Activated naive CD4-positive, alpha-beta T cell (primary cell): ENCODE results near the gene SLC12A7.
"Not testable (repeated sequence)": the region's sequence is repeated elsewhere in the genome, so short reads cannot be mapped to it uniquely, and the experiment has no call there.

ENCODE experiments used
- DNase-seq, 4 experiments: peaks; one replicate each; lab custom pipeline; 2025; lab: John Stamatoyannopoulos, UW

The SLC12A7 gene

DNA sequence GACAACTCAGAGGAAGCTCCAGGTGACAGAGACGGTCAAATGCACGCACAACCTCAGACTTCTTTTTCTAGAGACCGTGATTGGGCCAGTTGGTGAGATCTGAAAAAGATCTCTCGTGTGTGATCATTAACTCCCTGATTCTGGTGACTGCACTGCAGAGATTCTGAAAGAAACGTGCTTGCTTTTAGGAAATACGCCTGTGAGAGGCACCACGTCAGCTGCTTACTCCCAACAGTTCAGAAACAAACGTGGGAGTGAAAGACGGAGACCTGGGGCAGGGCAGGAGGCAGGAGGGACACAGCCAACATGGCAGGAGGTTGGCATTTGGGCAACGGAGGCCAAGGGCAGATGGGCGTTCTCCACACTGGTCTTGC, 15.9 kb downstream of the SLC12A7 start:
- DNase-seq, result no peak

DNA sequence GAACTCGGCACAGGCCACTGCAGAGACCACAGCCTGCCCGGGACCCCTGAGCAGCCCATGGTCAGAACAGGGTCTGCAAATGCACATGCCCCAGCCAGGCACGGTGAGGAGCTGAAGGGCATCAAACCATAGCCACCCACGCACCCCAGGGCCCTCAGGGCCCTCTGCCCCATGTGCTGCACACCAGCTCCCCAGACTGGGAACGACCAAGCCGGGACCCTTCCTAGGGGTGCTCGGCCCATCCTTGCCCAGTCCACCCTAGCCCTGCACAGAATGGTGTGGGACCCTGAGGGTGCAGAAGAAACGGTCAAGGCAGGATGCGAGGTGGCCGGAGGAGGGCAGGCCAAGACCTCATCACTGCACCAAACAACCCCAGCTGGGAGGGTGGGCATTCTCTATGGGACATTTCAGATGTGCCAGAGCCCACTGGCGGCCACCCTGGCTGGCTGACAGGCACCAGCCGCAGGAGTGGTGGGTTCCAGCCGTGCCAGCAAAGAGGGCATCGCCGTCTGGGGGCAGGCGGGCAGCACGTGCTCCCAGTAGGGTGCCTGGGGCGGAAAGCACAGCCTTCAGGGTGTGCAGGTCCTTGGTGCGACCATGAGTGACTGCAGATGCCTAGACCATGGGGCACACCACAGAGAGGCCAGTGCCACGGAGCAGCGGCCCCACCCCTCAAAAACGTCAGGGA, 16.4 kb downstream of the SLC12A7 start:
- DNase-seq, result no peak

DNA sequence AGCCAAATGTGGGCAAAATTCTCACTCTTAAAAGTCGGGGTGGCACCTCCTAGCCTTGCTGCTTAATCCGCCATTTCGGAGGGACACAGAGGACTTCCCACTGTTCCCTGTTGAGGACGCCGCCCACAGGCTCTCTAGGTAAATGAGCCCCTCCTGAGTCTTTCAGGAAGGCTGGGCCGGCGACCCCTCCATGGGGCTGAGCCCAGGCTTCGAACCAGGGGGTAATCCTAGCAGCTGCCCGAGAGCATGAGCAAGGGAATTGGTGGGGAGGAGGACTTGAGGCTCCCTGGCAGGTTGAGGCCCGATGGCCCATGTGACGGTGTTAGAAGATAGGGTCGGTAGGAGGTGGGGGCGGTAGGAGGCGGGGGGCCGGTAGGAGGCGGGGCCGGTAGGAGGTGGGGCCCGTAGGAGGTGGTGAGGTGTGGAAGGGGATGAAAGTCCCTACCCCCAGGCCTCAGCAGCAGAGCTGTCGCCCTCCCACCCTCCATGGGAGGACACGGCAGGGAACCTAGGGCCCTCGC, 17.1 kb downstream of the SLC12A7 start:
- no peak for DNase-seq

DNA sequence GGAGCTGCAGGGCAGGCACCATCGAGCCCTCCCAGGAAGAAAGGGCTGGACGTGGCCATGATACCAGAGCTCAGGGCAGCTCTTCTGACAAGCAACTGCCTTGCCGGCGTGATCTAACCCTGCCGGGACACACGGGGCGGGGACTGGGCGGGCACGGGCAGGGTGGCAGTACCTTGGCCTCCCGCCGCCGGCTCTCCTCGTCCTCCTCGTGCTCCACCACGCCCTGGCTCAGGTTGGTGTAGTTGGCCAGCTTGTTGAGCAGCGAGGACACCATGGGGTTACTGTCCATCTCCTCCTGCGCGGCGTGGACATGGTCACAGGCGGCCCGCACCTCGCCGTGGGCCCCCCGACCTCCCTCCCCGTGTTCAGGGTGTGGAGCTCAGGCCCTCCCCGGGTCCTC, 18.5 kb downstream of the SLC12A7 start:
- no peak for DNase-seq

GRCh38 chr5:1092122-1092521, 19.7 kb downstream of the SLC12A7 start:
- DNase-seq, result no peak

DNA sequence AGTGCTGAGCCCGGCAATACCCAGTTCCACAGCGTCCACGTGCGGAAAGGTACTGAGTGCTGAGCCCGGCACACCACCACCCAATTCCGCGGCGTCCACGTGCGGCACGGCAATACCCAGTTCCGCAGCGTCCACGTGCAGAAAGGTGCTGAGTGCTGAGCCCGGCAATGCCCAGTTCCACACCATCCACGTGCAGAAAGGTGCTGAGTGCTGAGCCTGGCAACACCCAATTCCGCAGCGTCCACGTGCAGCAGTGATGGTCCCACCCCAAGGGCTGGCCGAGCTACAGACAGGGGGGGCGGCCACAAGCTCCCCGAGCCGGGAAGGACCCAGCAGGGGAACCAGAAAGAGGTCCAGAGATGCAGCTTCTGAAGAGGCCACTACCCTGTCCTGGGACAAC, 20.2 kb downstream of the SLC12A7 start:
- DNase-seq, result no peak

DNA sequence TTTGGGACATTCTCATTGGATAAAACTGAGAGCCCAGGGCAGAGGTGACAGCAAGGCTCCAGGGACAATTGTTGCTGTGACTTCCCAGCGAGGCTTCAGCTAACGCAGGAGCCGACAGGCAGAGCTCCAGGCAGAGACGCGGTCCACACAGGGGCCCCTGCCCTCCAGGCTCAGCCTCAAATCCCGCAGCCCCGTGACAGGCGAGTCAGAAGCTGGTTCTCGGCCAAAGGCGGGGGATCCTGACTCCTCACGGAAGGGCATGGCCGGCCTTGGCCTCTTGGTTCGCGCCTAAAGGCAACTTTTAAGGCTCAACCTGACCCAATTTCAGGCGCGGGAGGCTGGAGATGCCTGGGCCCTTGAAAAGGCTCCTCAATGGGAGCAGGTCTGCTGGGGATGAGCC, 21.3 kb downstream of the SLC12A7 start:
- no peak for DNase-seq

DNA sequence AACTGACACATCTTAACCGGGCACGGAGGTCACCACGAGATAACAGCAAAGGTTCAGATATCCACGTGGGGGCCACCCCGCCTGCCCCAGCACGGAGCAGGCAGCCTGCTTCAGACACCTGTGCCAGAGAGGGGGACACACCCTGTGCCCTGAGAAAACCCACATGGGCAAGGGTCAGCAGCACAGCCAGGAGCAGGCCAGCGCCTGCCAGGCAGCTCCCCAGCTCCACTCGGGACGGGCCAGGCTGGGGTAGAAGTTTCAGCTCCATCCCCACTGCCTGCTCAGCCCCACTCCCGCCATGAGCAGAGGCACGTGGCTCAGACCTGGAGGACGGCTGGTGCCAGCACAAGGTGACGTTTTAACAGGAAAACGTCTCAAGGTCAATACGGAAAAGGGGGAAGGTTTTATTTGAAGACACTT, 22.2 kb downstream of the SLC12A7 start:
- DNase-seq, result no peak

- no peak for DNase-seq
Observed at GRCh38 chr5:1089146-1089545, 22.7 kb downstream of the SLC12A7 start.

GRCh38 chr5:1088726-1089125, 23.1 kb downstream of the SLC12A7 start:
- no peak for DNase-seq

- no peak for DNase-seq
Observed at GRCh38 chr5:1088031-1088430, 23.8 kb downstream of the SLC12A7 start.

GRCh38 chr5:1087428-1087827, 24.4 kb downstream of the SLC12A7 start:
- DNase-seq, result no peak

GRCh38 chr5:1086871-1087270, 25.0 kb downstream of the SLC12A7 start:
- DNase-seq, result no peak

- DNase-seq, result no peak
Observed at GRCh38 chr5:1086137-1086536, 25.7 kb downstream of the SLC12A7 start.

DNA sequence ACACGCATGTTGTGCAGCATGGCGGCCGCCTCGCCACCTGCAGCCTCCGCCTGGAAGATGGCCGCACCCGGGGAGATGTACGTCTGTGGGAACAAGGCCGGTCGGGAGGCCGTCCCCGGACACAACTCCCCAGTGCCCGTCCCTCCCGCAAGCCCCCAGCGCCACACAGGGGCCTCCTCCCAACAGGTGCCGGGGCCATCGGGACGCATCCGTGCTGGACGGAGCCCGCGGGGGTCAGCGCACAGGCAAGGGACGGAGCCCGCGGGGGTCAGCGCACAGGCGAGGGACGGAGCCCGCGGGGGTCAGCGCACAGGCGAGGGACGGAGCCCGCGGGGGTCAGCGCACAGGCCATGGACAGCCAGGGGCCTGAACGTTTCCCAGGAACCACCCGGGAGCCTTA, 26.5 kb downstream of the SLC12A7 start:
- DNase-seq, result no peak

- DNase-seq, result no peak
Observed at GRCh38 chr5:1083823-1084605, 27.8 kb downstream of the SLC12A7 start.

GRCh38 chr5:1083026-1083425, 28.8 kb downstream of the SLC12A7 start:
- not testable (repeated sequence) for DNase-seq

DNA sequence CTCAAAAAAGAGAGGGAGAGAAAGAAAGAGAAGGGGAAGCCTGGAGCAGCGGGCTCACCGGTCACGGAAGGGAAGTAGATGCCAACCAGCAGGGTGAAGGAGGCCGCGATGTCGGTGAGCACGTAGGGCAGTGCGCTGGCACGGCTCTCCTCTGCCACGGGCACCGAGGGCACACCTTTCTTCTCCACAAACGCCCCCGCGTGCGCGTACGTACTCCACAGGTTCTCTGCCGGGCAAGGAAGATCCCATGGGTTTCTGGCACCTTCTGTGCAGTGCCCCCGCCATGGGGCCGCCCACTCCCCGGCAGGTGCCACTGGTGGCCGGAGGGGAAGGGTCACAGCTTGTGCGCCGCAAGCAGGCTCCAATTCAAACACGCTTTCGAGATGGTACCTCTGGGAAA, 30.3 kb downstream of the SLC12A7 start:
- no peak for DNase-seq

DNA sequence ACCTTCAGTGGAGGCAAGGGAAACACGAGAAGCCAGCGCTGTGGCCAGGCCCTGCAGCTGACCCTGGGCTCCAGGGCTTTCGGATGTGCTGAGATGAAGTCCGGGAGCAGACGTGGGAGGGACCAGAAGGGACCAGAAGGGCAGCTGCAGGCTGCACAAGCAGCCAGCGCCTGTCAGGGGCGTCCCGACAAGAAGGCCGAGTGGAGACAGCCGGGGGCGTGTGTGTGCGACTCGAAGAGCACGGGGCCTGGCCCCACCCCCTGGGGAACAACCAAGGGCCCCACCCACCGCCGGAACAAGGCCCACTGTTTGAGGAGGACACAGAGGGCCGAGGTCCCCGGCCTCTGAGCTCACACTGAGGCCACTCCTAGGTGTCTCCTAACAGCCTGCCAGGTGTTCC, 31.4 kb downstream of the SLC12A7 start:
- no peak for DNase-seq

GRCh38 chr5:1079961-1080360, 31.9 kb downstream of the SLC12A7 start:
- no peak for DNase-seq

- no peak for DNase-seq
Observed at GRCh38 chr5:1079486-1079885, 32.4 kb downstream of the SLC12A7 start.

DNA sequence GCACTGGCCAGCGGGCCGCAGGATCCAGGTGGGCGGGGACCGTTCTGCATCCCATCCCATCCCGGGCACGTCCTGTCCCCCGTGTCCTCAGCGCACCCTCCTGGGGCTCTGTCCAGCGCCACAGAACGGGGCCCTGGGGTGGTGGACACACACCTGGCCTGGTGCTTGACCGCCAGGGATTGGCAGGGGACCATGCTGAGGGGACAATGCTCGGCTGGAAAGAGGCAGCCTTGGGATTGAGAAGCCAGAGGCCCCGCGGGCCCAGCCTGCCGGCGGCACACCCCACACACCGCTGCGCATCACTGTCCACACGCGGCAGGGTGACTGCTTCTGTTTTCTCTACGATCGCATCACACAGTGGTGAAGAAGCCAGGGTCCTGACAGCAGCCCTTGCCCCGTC, 33.0 kb downstream of the SLC12A7 start:
- DNase-seq, result no peak

DNA sequence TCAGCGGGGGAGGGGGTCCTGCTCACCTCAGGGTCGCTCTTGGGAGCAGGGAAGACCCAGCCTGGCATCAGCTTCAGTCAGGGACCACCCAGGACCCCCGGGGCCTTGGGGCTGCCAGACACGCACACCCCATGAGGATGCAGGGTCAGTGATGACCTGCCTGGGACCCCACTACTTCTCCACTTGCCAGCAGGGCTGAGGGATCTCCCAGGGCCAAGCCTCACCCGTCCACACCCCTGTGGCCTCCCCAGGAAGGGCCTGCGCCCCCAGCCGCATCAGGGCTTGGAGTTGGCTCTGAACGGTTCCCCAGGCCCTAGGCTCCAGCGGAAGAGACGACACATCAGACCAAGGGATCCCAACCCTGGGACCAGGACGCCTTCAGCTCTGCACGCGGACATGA, 33.7 kb downstream of the SLC12A7 start:
- DNase-seq, result no peak
